WI38 (cell line): Measurements from ENCODE around the gene MEIS2.

ENCODE experiments used
- H3K4me3 ChIP-seq: 2 replicates; pipeline ENCODE4 v1.5.1; 2011; ENCODE audit warnings: low read depth, mild to moderate bottlenecking, control low read depth, low read length
- TF ChIP-seq, protein P1 (sequence below): IDR thresholded peaks from 2 replicates; pipeline ENCODE4 v1.5.1; 2012; ENCODE audit warnings: low read depth, mild to moderate bottlenecking, control low read depth, low read length

MEIS2 gene

DNA sequence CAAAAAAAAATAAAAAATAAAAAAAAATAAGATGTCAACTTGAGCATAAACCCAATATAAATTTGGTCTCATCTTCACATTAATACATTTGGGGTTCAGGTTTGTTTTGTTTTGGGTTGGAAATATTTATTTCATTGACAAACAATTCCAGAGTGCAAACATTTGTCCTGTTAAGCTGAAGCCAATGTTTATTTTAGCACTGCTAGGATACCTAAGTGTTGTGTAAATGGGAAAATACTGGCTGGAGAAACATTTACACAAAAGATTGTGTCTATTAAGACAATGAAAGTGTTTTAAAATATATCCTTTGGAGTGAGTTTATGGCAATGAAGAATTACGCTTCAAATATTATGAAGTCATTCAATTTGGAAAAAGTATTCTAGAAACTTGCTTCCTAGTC lies 91.1 kb downstream of the MEIS2 start:
- TF ChIP-seq, protein P1, sequence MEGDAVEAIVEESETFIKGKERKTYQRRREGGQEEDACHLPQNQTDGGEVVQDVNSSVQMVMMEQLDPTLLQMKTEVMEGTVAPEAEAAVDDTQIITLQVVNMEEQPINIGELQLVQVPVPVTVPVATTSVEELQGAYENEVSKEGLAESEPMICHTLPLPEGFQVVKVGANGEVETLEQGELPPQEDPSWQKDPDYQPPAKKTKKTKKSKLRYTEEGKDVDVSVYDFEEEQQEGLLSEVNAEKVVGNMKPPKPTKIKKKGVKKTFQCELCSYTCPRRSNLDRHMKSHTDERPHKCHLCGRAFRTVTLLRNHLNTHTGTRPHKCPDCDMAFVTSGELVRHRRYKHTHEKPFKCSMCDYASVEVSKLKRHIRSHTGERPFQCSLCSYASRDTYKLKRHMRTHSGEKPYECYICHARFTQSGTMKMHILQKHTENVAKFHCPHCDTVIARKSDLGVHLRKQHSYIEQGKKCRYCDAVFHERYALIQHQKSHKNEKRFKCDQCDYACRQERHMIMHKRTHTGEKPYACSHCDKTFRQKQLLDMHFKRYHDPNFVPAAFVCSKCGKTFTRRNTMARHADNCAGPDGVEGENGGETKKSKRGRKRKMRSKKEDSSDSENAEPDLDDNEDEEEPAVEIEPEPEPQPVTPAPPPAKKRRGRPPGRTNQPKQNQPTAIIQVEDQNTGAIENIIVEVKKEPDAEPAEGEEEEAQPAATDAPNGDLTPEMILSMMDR, result no peak
- H3K4me3 ChIP-seq, result no peak overlapping the region

DNA sequence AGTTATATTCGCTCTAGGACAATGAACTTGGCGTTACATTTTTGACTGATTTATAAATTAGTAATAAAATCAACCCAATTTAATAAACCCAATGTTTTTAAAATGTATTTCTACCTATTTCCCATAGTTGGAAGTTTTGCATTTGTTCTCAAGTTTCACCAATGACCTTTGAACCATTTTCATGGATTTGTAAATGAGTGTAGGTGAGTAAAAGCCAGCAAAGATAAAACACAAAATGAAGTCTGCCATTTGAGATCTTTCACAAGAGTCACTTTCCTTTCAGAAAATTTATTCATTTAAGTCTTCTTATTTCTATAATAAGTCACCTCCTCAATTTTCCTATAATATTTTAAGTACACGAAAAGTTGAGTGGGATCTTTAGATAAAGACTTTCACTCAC lies 92.1 kb downstream of the MEIS2 start:
- TF ChIP-seq, protein P1, result no peak
- no peak overlapping the region for H3K4me3 ChIP-seq

DNA sequence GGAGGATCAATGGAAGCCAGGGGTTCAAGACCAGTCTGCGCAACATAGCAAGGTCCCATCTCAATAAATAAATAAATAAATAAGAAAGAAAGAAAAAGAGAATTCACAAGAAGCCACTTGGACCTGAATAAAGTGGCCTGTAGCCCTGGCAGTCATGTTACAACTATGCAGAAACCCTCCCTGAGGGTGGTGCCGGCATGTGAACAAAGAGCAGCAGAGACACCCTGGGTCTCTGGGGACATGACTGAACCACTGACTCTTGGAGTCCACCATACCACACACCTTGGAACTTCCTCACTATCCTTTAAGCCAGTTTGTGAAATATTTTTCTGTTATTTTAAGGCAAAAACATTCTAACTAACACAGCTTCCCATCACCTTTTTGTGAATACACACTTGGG lies 93.0 kb downstream of the MEIS2 start:
- TF ChIP-seq, protein P1, result no peak
- H3K4me3 ChIP-seq, result no peak overlapping the region

DNA sequence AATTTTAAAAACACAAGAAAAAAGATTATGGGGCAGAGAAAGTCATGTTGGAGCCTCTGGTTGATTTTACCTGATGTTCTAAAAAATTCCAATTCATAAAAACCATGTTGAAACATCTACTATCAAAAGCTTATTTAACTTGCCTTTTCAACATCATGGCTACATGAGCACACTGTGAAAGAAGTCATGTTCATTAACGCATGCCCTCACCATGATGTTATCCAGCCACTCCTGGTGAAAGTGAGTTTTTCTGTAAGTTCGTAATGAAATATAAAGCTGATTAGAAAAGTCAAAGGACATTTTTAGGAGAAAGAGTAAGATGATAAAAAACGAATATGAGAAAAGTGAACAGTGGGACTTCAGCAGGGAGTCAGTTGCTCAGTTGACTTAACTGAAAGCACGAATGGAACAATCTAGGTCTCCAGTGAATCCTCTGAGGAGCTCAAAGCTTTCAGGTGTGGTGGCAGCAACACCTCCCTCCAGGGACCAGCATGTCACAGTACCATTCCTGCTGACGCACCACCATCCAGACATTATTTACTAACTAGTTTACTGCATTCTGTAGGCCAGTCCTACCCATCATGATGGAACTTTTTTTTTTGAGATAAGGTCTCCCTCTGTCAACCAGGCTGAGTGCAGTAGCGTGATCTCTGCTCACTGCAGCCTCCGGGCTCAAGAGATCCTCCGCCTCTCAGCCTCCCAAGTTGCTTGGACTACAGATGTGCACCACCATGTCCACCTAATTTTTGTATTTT lies 95.2 kb downstream of the MEIS2 start:
- no peak overlapping the region for H3K4me3 ChIP-seq
- TF ChIP-seq, protein P1, result no peak

DNA sequence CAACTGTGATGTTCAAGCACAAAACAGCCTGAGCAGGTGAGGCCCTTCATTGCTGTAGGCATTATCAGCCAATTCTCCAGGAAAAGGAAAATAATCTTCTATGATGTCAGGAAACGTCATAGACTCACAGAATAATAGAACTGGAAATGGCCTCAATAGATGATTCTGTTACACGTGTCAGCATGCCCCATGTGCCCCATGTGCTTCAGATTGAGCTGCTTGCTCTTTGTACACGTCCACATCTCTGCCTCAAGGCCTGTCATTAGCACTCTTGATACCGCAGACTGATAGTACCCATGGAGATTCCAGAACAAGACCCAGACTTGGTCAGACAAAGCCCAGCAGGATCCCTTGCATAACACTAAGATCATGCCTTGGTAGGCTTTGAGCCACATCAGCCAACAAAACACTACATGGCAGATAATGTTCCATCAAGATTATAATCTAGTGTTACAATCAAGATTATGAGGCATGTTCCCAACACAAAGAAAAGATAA lies 95.9 kb downstream of the MEIS2 start:
- TF ChIP-seq, protein P1, result no peak
- H3K4me3 ChIP-seq, result no peak overlapping the region

DNA sequence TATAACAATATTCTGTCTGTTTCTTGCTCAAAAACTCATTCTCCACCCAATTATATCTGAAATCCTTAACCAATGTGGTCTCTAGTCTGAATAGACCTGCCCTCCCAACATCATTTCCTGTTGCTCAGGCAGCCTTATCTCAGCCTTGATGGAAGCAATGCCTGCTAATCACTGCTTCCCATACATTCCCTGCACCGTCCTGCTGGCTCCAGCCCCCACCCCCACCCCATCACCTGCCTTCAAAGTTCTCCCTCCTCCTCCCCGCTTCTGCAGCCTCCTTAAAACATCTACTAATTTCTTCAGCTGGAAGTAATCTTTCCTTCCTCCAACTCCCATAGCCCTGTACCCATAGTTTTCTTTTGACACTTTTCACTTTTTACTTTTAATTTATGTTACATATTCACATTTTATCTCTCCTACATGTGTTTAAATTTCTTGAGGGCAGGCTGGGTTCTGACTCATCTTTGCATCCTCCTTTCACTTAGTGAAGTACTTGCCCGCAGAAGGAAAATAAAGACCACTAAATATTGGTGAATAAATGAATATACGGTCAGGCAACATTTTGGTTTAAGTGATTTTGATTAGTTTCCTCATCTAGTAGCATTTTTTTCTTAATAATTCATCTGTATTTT lies 98.2 kb downstream of the MEIS2 start:
- no peak overlapping the region for H3K4me3 ChIP-seq
- TF ChIP-seq, protein P1, result no peak

DNA sequence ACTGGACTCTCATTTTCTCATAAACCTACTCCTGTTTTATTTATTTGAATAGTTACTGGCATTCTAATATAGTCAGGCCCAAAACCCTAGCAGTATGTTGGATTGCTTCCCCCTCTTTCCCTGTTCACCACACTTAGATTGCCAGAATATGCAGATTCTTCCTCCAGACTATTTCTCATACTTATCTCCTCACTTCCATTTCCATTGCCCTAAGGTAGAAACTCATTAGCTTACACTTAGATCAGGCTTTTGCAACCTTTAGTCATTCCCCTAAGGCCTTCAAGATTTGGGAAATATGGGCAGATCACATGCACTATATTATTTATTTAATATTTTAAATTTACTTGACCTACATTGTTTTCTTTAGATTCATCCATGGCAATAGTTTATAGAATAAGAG lies 98.9 kb downstream of the MEIS2 start:
- TF ChIP-seq, protein P1, result no peak

More for the DNA sequence above, 98.9 kb downstream of the MEIS2 start:
- no peak overlapping the region for H3K4me3 ChIP-seq
